ENCODE measurements around the gene AOPEP.

GRCh38 chr9:94758880-94759279 lies 32.4 kb downstream of the AOPEP start:
- TF ChIP-seq CTCF (conservative IDR thresholded peaks at IDR 0.05 in 1 of 2, IDR thresholded peaks at IDR 0.05 in 1 of 2; ENCODE audit: low read depth in 1 of 2, low read length in 2 of 2) (no peak), EZH2 (IDR thresholded peaks at IDR 0.05; ENCODE audit: low read length, missing control alignments) (no peak)
